GM23248 (cell line): ENCODE results near the gene NAE1.

Experiments used
- EZH2 ChIP-seq: fragments of 200-600 bp; sonication (generic); IDR thresholded peaks from 2 replicates; pipeline ENCODE4 v1.6.1; 2018; ENCODE audit warnings: antibody characterized with exemption, mild to moderate bottlenecking; ENCODE audit not compliant: insufficient read depth, poor library complexity, severe bottlenecking
- EZH2phosphoT487 ChIP-seq: fragments of 200-600 bp; sonication (generic); IDR thresholded peaks from 2 replicates; pipeline ENCODE4 v1.6.1; 2018; ENCODE audit warnings: antibody characterized with exemption, moderate library complexity, mild to moderate bottlenecking, low read depth; ENCODE audit not compliant: insufficient read depth

GRCh38 chr16:66802159-66802558 lies 28.6 kb downstream of the NAE1 start:
- TF ChIP-seq EZH2 = no peak
- no peak for TF ChIP-seq EZH2phosphoT487
